Mesenchymal stem cell (in vitro differentiated cells and primary cell): ENCODE results near the gene CEP170B.
"Not testable (repeated sequence)": the region's sequence is repeated elsewhere in the genome, so short reads cannot be mapped to it uniquely, and the experiment has no call there.

Source experiments
- DNase-seq: peaks from one replicate; pipeline ENCODE4 v3.0.0-alpha.2; 2013
- H2AFZ ChIP-seq: one replicate; pipeline ENCODE4 v1.6.1; 2013; ENCODE audit warnings: low read depth, mild to moderate bottlenecking, control low read depth, inconsistent platforms, low read length, moderate library complexity
- H2AK5ac ChIP-seq: 2 replicates; pipeline ENCODE4 v1.6.1; 2013; ENCODE audit warnings: low read length, moderate library complexity, mild to moderate bottlenecking, inconsistent platforms; ENCODE audit not compliant: severe bottlenecking
- H2BK120ac ChIP-seq: one replicate; pipeline ENCODE4 v1.6.1; 2013; ENCODE audit warnings: low read depth, mild to moderate bottlenecking, inconsistent platforms, low read length, moderate library complexity
- H2BK12ac ChIP-seq, 2 experiments: one replicate each; pipeline ENCODE4 v1.6.1; 2013; ENCODE audit warnings: inconsistent platforms in 2 of 2, low read length in 2 of 2, mild to moderate bottlenecking in 2 of 2, moderate library complexity in 2 of 2, control low read depth in 1 of 2
- H2BK15ac ChIP-seq: one replicate; pipeline ENCODE4 v1.6.1; 2013; ENCODE audit warnings: mild to moderate bottlenecking, low read depth, inconsistent platforms; ENCODE audit not compliant: poor library complexity, severe bottlenecking
- H2BK5ac ChIP-seq: 2 replicates; pipeline ENCODE4 v1.6.1; 2013; ENCODE audit warnings: low read depth, mild to moderate bottlenecking, low read length, control low read depth, inconsistent platforms; ENCODE audit not compliant: poor library complexity, severe bottlenecking
- H3K14ac ChIP-seq, 2 experiments: one replicate each; pipeline ENCODE4 v1.6.1; 2013; ENCODE audit warnings: inconsistent platforms in 2 of 2, low read length in 2 of 2, control low read depth in 1 of 2, mild to moderate bottlenecking in 1 of 2, moderate library complexity in 1 of 2
- H3K18ac ChIP-seq, 2 experiments: one replicate each; pipeline ENCODE4 v1.6.1; 2013; ENCODE audit warnings: inconsistent platforms in 2 of 2, low read length in 2 of 2, control low read depth in 1 of 2, low read depth in 1 of 2, mild to moderate bottlenecking in 1 of 2
- H3K23ac ChIP-seq, 2 experiments: one replicate each; pipeline ENCODE4 v1.6.1; 2013; ENCODE audit warnings: inconsistent platforms in 2 of 2, low read length in 2 of 2, mild to moderate bottlenecking in 2 of 2, moderate library complexity in 2 of 2, control low read depth in 1 of 2
- H3K27ac ChIP-seq: 2 replicates; pipeline ENCODE4 v1.5.1; 2013; ENCODE audit warnings: mild to moderate bottlenecking, moderate library complexity, low read length, control low read depth, inconsistent platforms; ENCODE audit not compliant: poor library complexity, severe bottlenecking
- H3K27me3 ChIP-seq, 2 experiments: 2 replicates each; pipeline versions ENCODE4 v1.6.1 to v1.7.0; 2013; ENCODE audit warnings: low read length in 2 of 2, mild to moderate bottlenecking in 2 of 2, moderate library complexity in 2 of 2, control low read depth in 1 of 2, inconsistent platforms in 1 of 2; ENCODE audit not compliant: control insufficient read depth in 1 of 2, insufficient read depth in 1 of 2
- H3K36me3 ChIP-seq, 2 experiments: 2 replicates each; pipeline versions ENCODE4 v1.6.1 to v1.7.0; 2013; ENCODE audit warnings: low read length in 2 of 2, control low read depth in 1 of 2, inconsistent platforms in 1 of 2, low read depth in 1 of 2, mild to moderate bottlenecking in 1 of 2; ENCODE audit not compliant: insufficient read depth in 2 of 2, control insufficient read depth in 1 of 2
- H3K4ac ChIP-seq, 2 experiments: one replicate each; pipeline ENCODE4 v1.6.1; 2013; ENCODE audit warnings: inconsistent platforms in 2 of 2, low read length in 2 of 2, mild to moderate bottlenecking in 2 of 2, moderate library complexity in 2 of 2, control low read depth in 1 of 2, low read depth in 1 of 2
- H3K4me1 ChIP-seq: 2 replicates; pipeline ENCODE4 v1.6.1; 2013; ENCODE audit warnings: low read depth, low read length, control low read depth; ENCODE audit not compliant: control insufficient read depth, insufficient read depth
- H3K4me2 ChIP-seq: 2 replicates; pipeline ENCODE4 v1.6.1; 2013; ENCODE audit warnings: low read length, mild to moderate bottlenecking, inconsistent platforms; ENCODE audit not compliant: poor library complexity, severe bottlenecking
- H3K4me3 ChIP-seq, 2 experiments: 2 replicates each; pipeline versions ENCODE4 v1.5.1 to v1.7.0; 2013; ENCODE audit warnings: low read length in 2 of 2, mild to moderate bottlenecking in 2 of 2, control low read depth in 1 of 2, low read depth in 1 of 2; ENCODE audit not compliant: insufficient read depth in 1 of 2
- H3K79me1 ChIP-seq: replicated peaks from 2 replicates; pipeline ENCODE4 v1.6.1; 2013; ENCODE audit warnings: mild to moderate bottlenecking, control low read depth, low read length, inconsistent platforms; ENCODE audit not compliant: poor library complexity, severe bottlenecking
- H3K9ac ChIP-seq: 2 replicates; pipeline ENCODE4 v1.7.0; 2013; ENCODE audit warnings: mild to moderate bottlenecking, low read length, moderate library complexity
- H3K9me3 ChIP-seq: 2 replicates; pipeline ENCODE4 v1.7.0; 2013; ENCODE audit warnings: mild to moderate bottlenecking, low read length; ENCODE audit not compliant: control insufficient read depth
- H4K8ac ChIP-seq: one replicate; pipeline ENCODE4 v1.6.1; 2013; ENCODE audit warnings: inconsistent platforms, mild to moderate bottlenecking, low read length, moderate library complexity
- H4K91ac ChIP-seq: one replicate; pipeline ENCODE4 v1.6.1; 2013; ENCODE audit warnings: mild to moderate bottlenecking, low read length, inconsistent platforms
- WGBS: methylation state at CpG from one replicate; pipeline ENCODE4 v1.1.7; 2013; ENCODE audit warnings: mixed read lengths; 5-methylcytosine and 5-hydroxymethylcytosine counted together

CEP170B gene

GRCh38 chr14:104917993-104918392 lies 52.9 kb downstream of the CEP170B start:
- H3K79me1 ChIP-seq = no peaks in the 10 kb centered on the region
- H2BK5ac ChIP-seq = no peak overlapping the region
- H3K4me2 ChIP-seq = no peak overlapping the region
- no peak overlapping the region for H3K4me3 ChIP-seq
- H3K14ac ChIP-seq = no peak overlapping the region
- H4K8ac ChIP-seq = no peak overlapping the region
- peaks cover 6 to 25% of the 10 kb centered on the region in 2 experiments for H3K27me3 ChIP-seq
- H3K4me1 ChIP-seq = no peaks in the 10 kb centered on the region
- H3K27ac ChIP-seq = no peak overlapping the region
- no peaks in the 10 kb centered on the region for H3K36me3 ChIP-seq
- H2BK12ac ChIP-seq = no peak overlapping the region
- no peak overlapping the region for H2AK5ac ChIP-seq
- H4K91ac ChIP-seq = no peak overlapping the region
- H3K9ac ChIP-seq = no peak overlapping the region
- no peaks in the 10 kb centered on the region for H3K9me3 ChIP-seq
- H2BK120ac ChIP-seq = no peak overlapping the region
- no peak overlapping the region for H3K4ac ChIP-seq
- DNase-seq = no peak
- H2BK15ac ChIP-seq = no peak overlapping the region
- no peak overlapping the region for H3K23ac ChIP-seq
- H3K18ac ChIP-seq = no peak overlapping the region
- no peak overlapping the region for H2AFZ ChIP-seq
- 66% methylated on average over 4 of the region's 4 CpGs for WGBS

- H3K9me3 ChIP-seq, H3K4me2 ChIP-seq, H3K27ac ChIP-seq, H2AFZ ChIP-seq, H3K23ac ChIP-seq, H3K4ac ChIP-seq, H2AK5ac ChIP-seq, H2BK12ac ChIP-seq, H3K14ac ChIP-seq, H4K8ac ChIP-seq, H3K18ac ChIP-seq, H2BK5ac ChIP-seq, H2BK15ac ChIP-seq, H3K4me1 ChIP-seq, H2BK120ac ChIP-seq, H3K79me1 ChIP-seq, DNase-seq, H3K9ac ChIP-seq, H4K91ac ChIP-seq, H3K36me3 ChIP-seq, H3K4me3 ChIP-seq: not testable (repeated sequence)
- 83% methylated on average over 6 of the region's 12 CpGs for WGBS
- H3K27me3 ChIP-seq = peaks cover 6 to 19% of the 10 kb centered on the region in 2 experiments
Observed at GRCh38 chr14:104919152-104919992, 54.3 kb downstream of the CEP170B start.

- Histone ChIP-seq H2AFZ (no peak overlapping the region), H3K4ac (no peak overlapping the region), H3K4me1 (peaks cover 1% of the 10 kb centered on the region), H3K36me3 (no peaks in the 10 kb centered on the region), H2BK12ac (no peak overlapping the region), H3K9ac (no peak overlapping the region), H2BK120ac (no peak overlapping the region), H2BK5ac (no peak overlapping the region), H3K4me2 (no peak overlapping the region), H3K23ac (no peak overlapping the region), H3K27ac (no peak overlapping the region), H3K79me1 (no peaks in the 10 kb centered on the region), H4K8ac (no peak overlapping the region), H3K4me3 (no peak overlapping the region), H4K91ac (no peak overlapping the region), H3K18ac (no peak overlapping the region), H3K9me3 (peaks cover 6% of the 10 kb centered on the region), H3K27me3 (peaks cover 6 to 15% of the 10 kb centered on the region in 2 experiments), H2AK5ac (no peak overlapping the region), H2BK15ac (no peak overlapping the region), H3K14ac (no peak overlapping the region)
- 54% methylated on average over 3 of the region's 3 CpGs for WGBS
- DNase-seq = no peak
Observed at GRCh38 chr14:104919993-104920315, 54.9 kb downstream of the CEP170B start.

GRCh38 chr14:104923640-104924420 lies 58.8 kb downstream of the CEP170B start:
- Histone ChIP-seq H2BK15ac (no peak overlapping the region), H2BK5ac (no peak overlapping the region), H3K18ac (no peak overlapping the region), H2AK5ac (no peak overlapping the region), H3K9me3 (peaks cover 6% of the 10 kb centered on the region), H3K4ac (no peak overlapping the region), H4K91ac (no peak overlapping the region), H3K27me3 (peaks cover 0 to 13% of the 10 kb centered on the region in 2 experiments), H2BK12ac (no peak overlapping the region), H4K8ac (no peak overlapping the region), H3K9ac (no peak overlapping the region), H3K4me3 (no peak overlapping the region), H3K4me2 (no peak overlapping the region), H3K4me1 (peaks cover 25% of the 10 kb centered on the region), H3K14ac (no peak overlapping the region), H2AFZ (no peak overlapping the region), H2BK120ac (no peak overlapping the region), H3K23ac (no peak overlapping the region), H3K36me3 (no peaks in the 10 kb centered on the region), H3K79me1 (no peaks in the 10 kb centered on the region), H3K27ac (no peak overlapping the region)
- WGBS = 73% methylated on average over 4 of the region's 4 CpGs
- DNase-seq = no peak
